Activated CD8-positive, alpha-beta T cell treated with anti-CD3 and anti-CD28 coated beads for 36 hours (primary cell): ENCODE data around the gene THUMPD2. TPM values are rescaled to one million over a fixed set of nuclear protein-coding genes. Genes with fewer than 3 reads are reported as not detected.

Experiments
- ATAC-seq: fragments of 200-7000 bp; cut with Tn5 transposase; one replicate; pipeline ENCODE4 v1.10.0; 2021; ENCODE audit warnings: mild to moderate bottlenecking, moderate library complexity
- CTCF ChIA-PET: fragments of 350-600 bp; sonication (Branson Sonifier 250); formaldehyde crosslinking; loops from one replicate; lab custom pipeline; 2021; ENCODE audit warnings: antibody characterized with exemption; lab: Charles Lee
- POLR2A ChIA-PET: fragments of 350-600 bp; sonication (Branson Sonifier 250); formaldehyde crosslinking; loops from one replicate; lab custom pipeline; 2021; ENCODE audit warnings: antibody characterized with exemption; lab: Charles Lee
- DNase-seq: peaks from one replicate; pipeline ENCODE4 v3.0.0-alpha.2; 2020
- H3K27ac Mint-ChIP-seq: one replicate; pipeline ENCODE4 v1.8.0; 2021; ENCODE audit warnings: mild to moderate bottlenecking, mixed read lengths
- H3K27me3 Mint-ChIP-seq: one replicate; pipeline ENCODE4 v1.8.0; 2021; ENCODE audit warnings: mixed read lengths
- H3K36me3 Mint-ChIP-seq: one replicate; pipeline ENCODE4 v1.8.0; 2021; ENCODE audit warnings: low read depth, mixed read lengths
- H3K4me1 Mint-ChIP-seq: one replicate; pipeline ENCODE4 v1.8.0; 2021; ENCODE audit warnings: low read depth, mixed read lengths
- H3K4me3 Mint-ChIP-seq: one replicate; pipeline ENCODE4 v1.8.0; 2021; ENCODE audit warnings: mild to moderate bottlenecking, moderate library complexity, mixed read lengths
- H3K9me3 Mint-ChIP-seq: one replicate; pipeline ENCODE4 v1.8.0; 2021; ENCODE audit warnings: mixed read lengths
- intact Hi-C: fragments of 100-400 bp; cut with micrococcal nuclease; formaldehyde crosslinking; loops from one replicate; pipeline ENCODE4 v1.10.0; 2022
- total RNA-seq, 2 experiments: library from RNA; stranded (reverse); gene quantifications; one replicate each; pipeline ENCODE4 v1.2.3, GENCODE V29; 2021
- TF ChIP-seq, protein P1 (sequence below): fragments of 200-600 bp; IDR thresholded peaks from one replicate; pipeline ENCODE4 v1.8.0; 2022; ENCODE audit warnings: antibody characterized with exemption, mild to moderate bottlenecking

THUMPD2 gene
- total RNA-seq, 2 experiments from 2014 or later: 16.9 to 18.1 TPM

DNA sequence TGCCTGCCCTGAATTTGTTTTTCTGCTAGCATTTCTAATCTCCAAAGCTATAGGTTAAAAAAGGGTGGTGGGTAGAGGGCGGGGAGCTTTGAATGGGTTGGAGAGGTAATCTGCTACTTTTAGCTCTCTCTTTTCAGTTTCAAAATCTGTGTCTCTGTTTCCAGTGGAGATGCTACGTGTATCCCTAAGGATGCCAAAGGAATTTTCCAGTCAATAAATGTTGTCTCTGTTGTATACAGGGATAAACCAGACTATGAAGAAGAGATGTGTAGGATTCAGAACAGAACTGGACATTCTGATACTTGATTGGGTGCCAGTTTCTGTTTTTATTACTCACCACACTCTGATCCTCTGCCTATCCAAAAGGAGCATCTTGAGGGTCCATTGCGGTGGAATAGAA is 63.2 kb downstream of the THUMPD2 start:
- no peaks in the 10 kb centered on the region for H3K9me3 Mint-ChIP-seq
- peaks cover 4% of the 10 kb centered on the region for H3K27me3 Mint-ChIP-seq
- no peak for ATAC-seq
- intact Hi-C loops: no loop called here
- CTCF ChIA-PET: no interaction called here
- no peak for DNase-seq
- no peak overlapping the region for H3K27ac Mint-ChIP-seq
- POLR2A ChIA-PET: no interaction called here
- H3K4me3 Mint-ChIP-seq: no peak overlapping the region
- no peaks in the 10 kb centered on the region for H3K4me1 Mint-ChIP-seq
- no peaks in the 10 kb centered on the region for H3K36me3 Mint-ChIP-seq
- TF ChIP-seq, protein P1, sequence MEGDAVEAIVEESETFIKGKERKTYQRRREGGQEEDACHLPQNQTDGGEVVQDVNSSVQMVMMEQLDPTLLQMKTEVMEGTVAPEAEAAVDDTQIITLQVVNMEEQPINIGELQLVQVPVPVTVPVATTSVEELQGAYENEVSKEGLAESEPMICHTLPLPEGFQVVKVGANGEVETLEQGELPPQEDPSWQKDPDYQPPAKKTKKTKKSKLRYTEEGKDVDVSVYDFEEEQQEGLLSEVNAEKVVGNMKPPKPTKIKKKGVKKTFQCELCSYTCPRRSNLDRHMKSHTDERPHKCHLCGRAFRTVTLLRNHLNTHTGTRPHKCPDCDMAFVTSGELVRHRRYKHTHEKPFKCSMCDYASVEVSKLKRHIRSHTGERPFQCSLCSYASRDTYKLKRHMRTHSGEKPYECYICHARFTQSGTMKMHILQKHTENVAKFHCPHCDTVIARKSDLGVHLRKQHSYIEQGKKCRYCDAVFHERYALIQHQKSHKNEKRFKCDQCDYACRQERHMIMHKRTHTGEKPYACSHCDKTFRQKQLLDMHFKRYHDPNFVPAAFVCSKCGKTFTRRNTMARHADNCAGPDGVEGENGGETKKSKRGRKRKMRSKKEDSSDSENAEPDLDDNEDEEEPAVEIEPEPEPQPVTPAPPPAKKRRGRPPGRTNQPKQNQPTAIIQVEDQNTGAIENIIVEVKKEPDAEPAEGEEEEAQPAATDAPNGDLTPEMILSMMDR: no peak

DNA sequence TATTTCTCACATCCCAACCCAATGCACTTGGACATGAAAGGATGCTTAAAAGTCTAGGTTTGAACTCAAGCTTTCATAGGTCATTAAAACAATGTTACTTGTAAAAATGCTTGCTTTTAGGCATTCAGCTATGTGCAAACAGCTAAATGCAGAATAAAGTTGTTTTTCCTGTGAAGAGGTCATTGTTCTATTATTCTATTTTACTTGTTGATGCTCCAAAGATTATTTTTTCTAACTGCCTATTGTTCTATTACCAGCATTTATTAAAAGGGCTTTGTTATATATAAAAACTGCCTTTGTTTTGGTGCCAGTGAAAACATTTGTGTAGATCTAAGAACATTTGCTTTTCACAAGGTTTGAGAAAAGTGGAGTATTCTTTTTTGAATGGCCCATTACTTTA is 64.0 kb downstream of the THUMPD2 start:
- ATAC-seq (no peak), DNase-seq (no peak)
- no peak overlapping the region for H3K4me3 Mint-ChIP-seq
- H3K27ac Mint-ChIP-seq: no peak overlapping the region
- no peaks in the 10 kb centered on the region for H3K27me3 Mint-ChIP-seq
- CTCF ChIA-PET: no interaction called here
- TF ChIP-seq, protein P1: no peak
- H3K9me3 Mint-ChIP-seq: no peaks in the 10 kb centered on the region
- H3K36me3 Mint-ChIP-seq: no peaks in the 10 kb centered on the region
- H3K4me1 Mint-ChIP-seq: no peaks in the 10 kb centered on the region
- POLR2A ChIA-PET: no interaction called here
- intact Hi-C loops: no loop called here

DNA sequence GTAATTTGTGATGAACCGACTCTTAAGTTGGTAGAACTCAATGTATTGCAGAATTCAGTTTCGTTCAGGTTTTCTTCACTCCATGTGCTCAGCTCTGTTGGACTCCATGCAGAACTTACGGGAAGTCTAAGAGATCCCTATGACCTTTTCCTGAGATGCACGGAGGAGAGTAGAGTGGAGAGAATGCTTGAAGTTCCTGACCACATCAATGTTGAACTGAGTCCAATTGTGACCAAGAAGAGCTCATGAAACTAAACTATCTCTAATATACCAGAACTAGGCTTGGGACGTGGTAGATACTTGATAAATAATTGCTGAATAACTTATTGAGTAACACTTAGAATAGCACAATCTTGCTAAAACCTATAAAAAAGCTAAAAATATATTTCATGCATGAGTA is 66.1 kb downstream of the THUMPD2 start:
- no peaks in the 10 kb centered on the region for H3K4me1 Mint-ChIP-seq
- intact Hi-C loops: no loop called here
- DNase-seq: no peak
- TF ChIP-seq, protein P1: no peak
- H3K27me3 Mint-ChIP-seq: peaks cover 1% of the 10 kb centered on the region
- H3K27ac Mint-ChIP-seq: no peak overlapping the region
- POLR2A ChIA-PET: no interaction called here
- H3K4me3 Mint-ChIP-seq: no peak overlapping the region
- ATAC-seq: no peak
- H3K9me3 Mint-ChIP-seq: no peaks in the 10 kb centered on the region
- CTCF ChIA-PET: interaction anchor here (0.8 to 1.3 kb wide), 2 partner anchors 11 to 20 kb away, joined by 3 read pairs; no protein-coding TSS in a partner anchor
- no peaks in the 10 kb centered on the region for H3K36me3 Mint-ChIP-seq

DNA sequence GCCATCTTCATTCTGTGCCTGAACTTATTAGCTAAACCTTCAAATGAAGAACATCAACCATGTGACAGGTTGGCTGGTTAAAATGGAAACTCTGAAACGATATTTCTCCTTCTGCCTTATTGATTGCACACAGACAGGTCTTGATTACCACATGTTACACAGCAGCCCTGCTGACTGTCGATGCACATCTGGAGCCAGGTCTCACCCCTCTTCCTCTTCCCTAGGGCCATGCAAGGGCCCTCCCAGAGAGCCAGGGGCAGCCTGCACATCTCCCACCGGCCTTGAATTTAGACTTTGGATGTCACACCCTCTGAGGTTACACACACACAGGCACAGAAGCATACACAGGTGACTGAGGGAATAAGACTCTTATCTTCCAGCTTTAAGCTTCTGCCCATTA is 68.3 kb downstream of the THUMPD2 start:
- H3K36me3 Mint-ChIP-seq: no peaks in the 10 kb centered on the region

DNA sequence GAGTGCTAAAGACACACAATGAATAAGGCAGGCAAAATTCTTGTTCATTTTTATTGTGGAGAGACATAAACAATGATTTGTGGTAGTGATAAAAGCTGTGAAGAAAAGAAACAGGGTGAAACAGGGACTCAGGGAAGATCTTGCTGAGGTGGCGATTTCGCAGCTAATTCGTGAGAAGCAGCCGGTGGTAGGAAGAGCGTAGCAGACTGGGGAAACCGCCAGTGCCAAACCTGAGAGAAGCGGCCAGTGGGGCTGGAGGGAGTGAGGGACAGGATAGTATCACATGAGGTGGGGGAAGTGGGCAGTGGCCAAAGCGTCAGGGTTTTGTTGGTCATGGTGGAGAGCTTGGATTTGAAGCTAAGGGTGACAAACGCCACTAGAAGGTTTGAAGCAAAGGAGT is 71.1 kb downstream of the THUMPD2 start:
- no peak for ATAC-seq
- no peak overlapping the region for H3K4me3 Mint-ChIP-seq
- POLR2A ChIA-PET: no interaction called here
- DNase-seq: no peak
- H3K36me3 Mint-ChIP-seq: no peaks in the 10 kb centered on the region
- no peaks in the 10 kb centered on the region for H3K4me1 Mint-ChIP-seq
- H3K27me3 Mint-ChIP-seq: peaks cover 6% of the 10 kb centered on the region
- no peak overlapping the region for H3K27ac Mint-ChIP-seq
- intact Hi-C loops: no loop called here
- TF ChIP-seq, protein P1: no peak
- CTCF ChIA-PET: no interaction called here
- no peaks in the 10 kb centered on the region for H3K9me3 Mint-ChIP-seq

More for the DNA sequence above, 68.3 kb downstream of the THUMPD2 start:
- Mint-ChIP-seq H3K4me1 (no peaks in the 10 kb centered on the region), H3K4me3 (no peak overlapping the region), H3K9me3 (no peaks in the 10 kb centered on the region), H3K27me3 (peaks cover 6% of the 10 kb centered on the region), H3K27ac (no peak overlapping the region)
- ATAC-seq (no peak), DNase-seq (no peak)
- TF ChIP-seq, protein P1: no peak
- ChIA-PET CTCF (interaction anchor here (1.8 kb wide), 1 partner anchor 18 kb away, joined by 5 read pairs; no protein-coding TSS in a partner anchor), POLR2A (interaction anchor here (0.9 kb wide), 1 partner anchor 198 kb away, joined by 4 read pairs; no protein-coding TSS in a partner anchor)
- intact Hi-C loops: no loop called here
